Measurements from ENCODE around the gene IQCE.

IQCE gene

DNA sequence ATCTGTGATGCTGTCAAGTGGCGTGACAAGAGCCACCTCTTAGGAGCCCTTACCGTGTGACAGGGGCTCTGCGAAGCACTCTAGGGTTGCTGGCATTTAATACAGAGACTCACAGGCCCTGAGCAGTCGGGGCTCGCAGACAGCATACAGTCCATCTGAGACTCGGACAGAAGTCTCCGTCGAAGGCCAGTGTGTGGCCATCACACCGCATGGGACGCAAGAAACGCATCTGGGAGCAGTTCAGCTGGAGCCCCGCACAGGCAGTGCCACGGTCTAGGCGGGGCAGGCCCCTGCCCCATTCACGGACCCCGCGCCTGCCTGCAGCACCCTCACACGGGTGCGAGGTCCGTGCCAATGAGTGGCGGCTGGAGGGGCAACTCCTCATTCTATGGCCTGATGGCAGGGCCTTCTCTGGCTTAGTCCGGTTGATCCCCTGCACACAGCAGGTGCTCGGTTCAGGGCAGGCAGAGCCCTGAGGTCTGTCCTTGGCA lies 33.6 kb downstream of the IQCE start:
- no peak overlapping the region for H3K4me3 ChIP-seq (ENCODE audit: low read depth, low read length)
- DNase-seq (ENCODE audit: low read depth), result no peak

DNA sequence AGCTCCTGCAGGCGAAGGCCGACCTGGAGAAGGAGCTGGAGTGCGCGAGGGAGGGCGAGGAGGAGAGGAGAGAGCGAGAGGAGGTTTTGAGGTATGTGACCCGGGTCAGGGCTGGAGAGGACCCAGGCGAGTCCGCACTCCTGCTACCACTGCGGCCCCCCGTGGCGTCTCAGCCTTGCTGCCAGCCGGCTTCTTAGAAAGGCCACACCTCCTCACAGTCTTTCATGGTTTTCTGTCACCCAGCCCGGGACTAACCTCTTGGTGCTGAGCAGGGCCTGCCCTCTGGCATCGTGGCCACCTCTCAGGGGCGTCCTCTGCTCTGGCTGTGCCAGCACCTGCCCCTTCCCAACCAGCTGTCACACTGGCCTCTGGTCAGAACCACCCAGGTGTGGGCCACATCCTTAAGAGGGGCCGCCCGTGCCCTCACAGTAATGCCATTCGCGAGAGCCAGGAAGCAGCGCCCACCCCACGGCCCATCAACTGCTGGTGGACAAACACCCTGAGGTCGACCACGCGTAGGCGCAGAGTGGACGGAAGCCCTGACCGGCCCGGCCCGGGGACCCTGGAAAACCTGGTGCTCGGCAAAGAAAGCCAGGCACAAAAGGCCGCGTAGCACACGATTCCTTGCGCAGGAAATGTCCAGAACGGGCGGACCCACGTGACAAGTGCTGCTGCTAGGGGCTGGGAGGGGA lies 34.4 kb downstream of the IQCE start:
- H3K4me3 ChIP-seq (ENCODE audit: low read depth, low read length), result no peak overlapping the region
- no peak for DNase-seq (ENCODE audit: low read depth)

DNA sequence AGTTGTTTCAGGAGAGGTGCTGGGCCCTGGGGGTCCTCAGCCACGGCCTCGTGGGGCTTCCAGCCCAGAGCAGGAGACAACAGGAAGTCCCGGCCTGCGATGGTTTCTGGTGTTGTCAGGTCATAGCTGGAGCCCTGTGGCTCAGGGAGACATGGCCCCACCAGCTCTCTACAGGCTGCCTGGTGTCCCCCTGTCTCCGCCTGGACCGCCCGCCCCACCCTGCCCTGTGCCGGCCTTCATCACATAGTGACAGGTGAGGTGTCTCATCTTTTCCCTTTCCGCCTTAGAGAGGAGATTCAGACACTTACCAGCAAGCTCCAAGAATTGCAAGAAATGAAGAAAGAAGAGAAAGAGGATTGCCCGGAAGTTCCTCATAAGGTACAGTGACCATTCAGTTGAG lies 35.8 kb downstream of the IQCE start:
- DNase-seq (ENCODE audit: low read depth), result no peak
- H3K4me3 ChIP-seq (ENCODE audit: low read depth, low read length), result no peak overlapping the region

- DNase-seq (ENCODE audit: low read depth), result no peak
- no peak overlapping the region for H3K4me3 ChIP-seq (ENCODE audit: low read depth, low read length)
Measured at GRCh38 chr7:2595258-2595860, 36.6 kb downstream of the IQCE start.

GRCh38 chr7:2596464-2597272 lies 37.9 kb downstream of the IQCE start:
- no peak overlapping the region for H3K4me3 ChIP-seq (ENCODE audit: low read depth, low read length)

DNA sequence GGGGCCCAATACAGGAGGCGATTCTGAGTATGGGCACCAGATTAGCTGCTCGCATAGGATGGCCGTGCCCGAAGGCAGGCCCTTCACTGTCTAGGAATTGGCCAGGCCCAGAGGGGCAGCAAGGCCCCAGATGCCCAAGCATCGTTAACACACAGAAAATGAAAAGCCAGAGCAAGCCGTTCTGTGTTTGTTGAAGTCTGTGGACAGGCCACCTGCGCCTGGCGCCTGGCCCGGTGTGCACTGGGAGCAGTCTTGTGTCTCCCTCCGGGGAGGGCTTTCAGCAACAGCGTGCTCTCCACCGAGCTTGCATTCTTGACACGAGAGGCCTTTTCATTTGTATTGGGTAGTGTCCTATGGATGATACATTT lies 38.5 kb downstream of the IQCE start:
- DNase-seq (ENCODE audit: low read depth), result no peak
- H3K4me3 ChIP-seq (ENCODE audit: low read depth, low read length), result no peak overlapping the region

More at GRCh38 chr7:2596464-2597272, 37.9 kb downstream of the IQCE start:
- DNase-seq (ENCODE audit: low read depth), result no peak

- no peak for DNase-seq (ENCODE audit: low read depth)
- H3K4me3 ChIP-seq (ENCODE audit: low read depth, low read length), result no peak overlapping the region
Measured at GRCh38 chr7:2598154-2598823, 39.5 kb downstream of the IQCE start.

- no peak overlapping the region for H3K4me3 ChIP-seq (ENCODE audit: low read depth, low read length)
- DNase-seq (ENCODE audit: low read depth), result no peak
Measured at GRCh38 chr7:2601065-2601464, 42.3 kb downstream of the IQCE start.

DNA sequence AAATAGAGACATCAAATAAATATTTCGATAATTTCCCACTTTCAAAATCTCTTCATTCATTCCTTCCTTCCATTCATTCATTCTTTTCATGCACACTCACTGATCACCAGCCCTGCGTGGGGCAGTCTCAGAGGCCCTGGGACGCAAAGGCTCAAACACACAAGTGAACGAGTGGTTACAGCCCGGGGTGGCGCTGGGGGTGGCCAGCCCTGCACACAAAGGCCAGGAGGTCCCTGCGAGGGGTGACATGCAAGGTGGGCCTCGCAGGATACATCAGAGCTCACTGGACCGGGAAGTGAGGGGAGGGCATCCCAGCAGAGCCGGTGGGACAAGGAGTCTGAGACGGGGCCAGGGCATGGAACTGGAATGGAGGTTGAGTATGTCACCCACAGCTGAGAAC lies 43.1 kb downstream of the IQCE start:
- H3K4me3 ChIP-seq (ENCODE audit: low read depth, low read length), result no peak overlapping the region
- DNase-seq (ENCODE audit: low read depth), result no peak

DNA sequence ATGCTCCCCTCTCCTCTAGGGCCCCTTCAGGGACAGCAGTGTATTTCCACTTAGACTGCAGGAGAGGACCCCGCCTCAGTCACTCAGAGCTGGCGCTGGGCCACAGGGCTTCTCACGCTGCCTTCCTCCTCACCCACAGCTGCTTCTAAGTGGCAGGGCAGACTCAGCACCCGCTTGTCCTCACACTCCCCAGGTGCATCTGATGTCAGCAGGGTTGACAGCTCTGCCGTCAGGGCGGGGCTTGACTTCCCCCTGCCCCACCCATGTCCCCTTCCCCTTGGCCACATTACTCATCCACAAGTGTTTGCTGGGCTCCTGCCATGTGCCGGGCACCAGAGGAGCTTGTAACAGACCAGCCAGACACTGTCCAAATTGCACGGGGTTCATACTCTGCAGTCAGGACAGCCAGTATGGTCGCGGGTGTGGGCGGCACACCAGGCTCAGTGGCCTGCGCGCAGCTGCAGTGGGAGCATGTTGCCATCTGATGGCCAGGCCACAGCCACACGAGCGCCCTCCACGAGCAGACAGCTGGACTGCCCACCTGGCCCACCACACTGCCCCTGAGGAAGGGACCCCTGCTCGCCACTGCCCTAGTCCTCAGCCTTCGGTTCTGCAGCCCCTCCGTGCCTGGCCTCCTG lies 43.7 kb downstream of the IQCE start:
- H3K4me3 ChIP-seq (ENCODE audit: low read depth, low read length), result no peak overlapping the region
- no peak for DNase-seq (ENCODE audit: low read depth)

GRCh38 chr7:2603044-2603965 lies 44.5 kb downstream of the IQCE start:
- no peak for DNase-seq (ENCODE audit: low read depth)
- H3K4me3 ChIP-seq (ENCODE audit: low read depth, low read length), result no peak overlapping the region

- H3K4me3 ChIP-seq (ENCODE audit: low read depth, low read length), result no peak overlapping the region
- DNase-seq (ENCODE audit: low read depth), result no peak
Measured at GRCh38 chr7:2604608-2605174, 45.9 kb downstream of the IQCE start.

- H3K4me3 ChIP-seq (ENCODE audit: low read depth, low read length), result no peak overlapping the region
Measured at GRCh38 chr7:2605608-2606538, 47.1 kb downstream of the IQCE start.

GRCh38 chr7:2606539-2606936 lies 47.8 kb downstream of the IQCE start:
- DNase-seq (ENCODE audit: low read depth), result no peak
- H3K4me3 ChIP-seq (ENCODE audit: low read depth, low read length), result no peak overlapping the region

More at GRCh38 chr7:2605608-2606538, 47.1 kb downstream of the IQCE start:
- no peak for DNase-seq (ENCODE audit: low read depth)

DNA sequence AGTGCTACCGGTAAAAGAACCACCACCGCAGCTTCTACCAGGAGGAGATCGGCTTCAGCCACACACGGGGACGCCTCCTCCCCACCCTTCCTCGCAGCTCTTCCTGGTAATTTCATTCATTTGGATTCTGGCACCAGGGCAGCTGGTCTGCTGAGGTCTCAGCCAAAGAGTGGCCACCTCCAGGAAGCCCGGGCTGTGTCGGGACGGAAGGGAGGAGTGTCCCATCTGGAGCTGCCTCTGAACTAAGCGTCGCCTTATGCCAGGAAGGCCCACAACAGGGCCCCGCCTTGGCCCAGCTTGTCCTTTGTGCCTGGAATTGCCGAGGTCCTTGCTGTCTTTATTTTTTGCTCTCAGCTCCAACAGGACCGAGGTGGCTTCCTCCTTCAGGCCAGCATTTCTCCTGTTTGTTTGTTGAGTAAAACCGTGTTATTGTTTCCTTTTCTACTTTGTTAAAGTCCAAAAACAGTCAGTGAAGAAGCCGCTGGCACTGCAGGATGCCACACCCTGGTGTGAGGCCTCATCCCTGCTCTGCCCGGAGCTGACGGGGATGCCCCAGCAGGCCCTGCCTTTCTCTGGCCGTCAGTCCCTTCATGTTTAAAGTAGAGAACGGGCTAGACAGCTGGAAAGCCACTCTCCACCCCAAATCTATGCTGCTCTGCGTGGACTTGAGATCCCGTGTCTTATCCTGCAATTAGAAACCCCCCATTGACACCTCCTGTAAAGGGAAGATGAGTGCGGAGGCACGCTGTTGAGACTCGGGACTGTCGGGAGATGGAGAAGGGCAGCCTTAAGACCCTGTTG lies 48.5 kb downstream of the IQCE start:
- DNase-seq (ENCODE audit: low read depth), result no peak
- no peak overlapping the region for H3K4me3 ChIP-seq (ENCODE audit: low read depth, low read length)

Measured in skeletal muscle cell (primary cell).